GM18858 (cell line): ENCODE results near the gene ROPN1.
"Not testable (repeated sequence)": the region's sequence is repeated elsewhere in the genome, so short reads cannot be mapped to it uniquely, and the experiment has no call there.

Experiments
- ATAC-seq: cut with Tn5 transposase; IDR thresholded peaks from one replicate; pipeline ENCODE4 v1.9.1; 2021; ENCODE audit not compliant: unreplicated experiment

ROPN1 gene

DNA sequence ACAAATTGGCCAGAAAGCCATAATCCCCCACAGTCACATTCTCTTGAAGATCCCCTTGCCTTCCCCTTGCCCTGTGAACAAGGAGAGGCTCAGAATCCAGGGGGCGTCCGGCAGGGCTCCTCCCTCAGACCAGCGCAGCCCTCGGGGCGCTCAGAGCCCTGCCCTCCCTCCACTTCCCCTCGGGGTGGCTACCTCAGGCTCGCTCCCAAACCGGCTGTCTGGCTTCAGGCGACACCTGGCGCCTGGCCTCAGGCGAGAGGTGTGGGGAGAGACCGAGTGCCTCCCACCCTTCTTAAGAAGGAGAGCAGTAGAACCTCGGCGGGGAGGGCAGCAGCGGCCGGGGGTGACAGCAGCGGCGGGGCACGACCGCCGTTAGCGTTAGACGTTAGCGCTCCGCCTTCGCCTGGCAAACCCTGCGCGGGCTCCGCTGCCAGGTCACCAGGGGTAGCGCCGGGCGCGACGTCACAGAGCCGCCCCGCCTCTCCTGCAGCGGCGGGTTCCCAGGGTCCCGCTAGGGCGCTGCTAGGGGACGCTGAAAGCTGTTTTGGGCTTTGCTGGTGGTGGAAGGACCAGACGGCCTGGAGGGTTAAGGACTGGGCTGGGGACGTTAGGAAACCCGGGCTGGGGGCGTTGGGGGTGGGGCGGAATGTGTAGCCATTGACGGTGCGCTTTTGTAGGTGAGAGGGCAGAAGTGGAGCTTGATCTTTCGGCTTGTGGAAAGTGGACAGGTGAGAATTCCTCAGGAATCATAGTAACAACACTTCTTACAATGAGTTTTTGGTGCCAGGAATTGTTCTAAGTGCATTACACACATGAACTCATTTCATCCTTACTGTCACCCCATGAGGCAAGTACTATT is at the start of gene ROPN1:
TSS of gene ROPN1 (minus strand) at position 395 of the 859 bp plus-strand sequence. CDS start 11,643 bp downstream, outside the sequence.
- not testable (repeated sequence) for ATAC-seq

DNA sequence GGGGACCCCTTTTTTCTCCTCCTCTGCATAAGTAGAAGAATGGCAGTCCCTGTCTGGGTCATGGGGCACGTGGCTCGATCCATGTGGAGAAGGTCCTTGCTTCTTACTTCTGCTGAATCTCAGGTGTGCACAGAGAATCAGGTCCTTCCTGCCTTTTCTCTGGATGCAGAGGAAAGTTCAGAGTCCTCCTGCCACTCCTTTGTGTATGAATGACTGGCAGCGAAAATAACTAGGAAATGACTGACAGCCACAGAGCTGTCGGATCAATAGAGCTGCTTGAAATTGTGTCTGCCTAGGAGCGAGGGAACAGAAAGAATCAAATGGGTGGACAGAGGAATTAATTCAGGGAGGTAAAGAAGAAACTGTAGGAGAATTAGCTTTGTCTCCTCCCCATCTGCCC is 49.6 kb upstream of the ROPN1 start:
- ATAC-seq, result no peak

DNA sequence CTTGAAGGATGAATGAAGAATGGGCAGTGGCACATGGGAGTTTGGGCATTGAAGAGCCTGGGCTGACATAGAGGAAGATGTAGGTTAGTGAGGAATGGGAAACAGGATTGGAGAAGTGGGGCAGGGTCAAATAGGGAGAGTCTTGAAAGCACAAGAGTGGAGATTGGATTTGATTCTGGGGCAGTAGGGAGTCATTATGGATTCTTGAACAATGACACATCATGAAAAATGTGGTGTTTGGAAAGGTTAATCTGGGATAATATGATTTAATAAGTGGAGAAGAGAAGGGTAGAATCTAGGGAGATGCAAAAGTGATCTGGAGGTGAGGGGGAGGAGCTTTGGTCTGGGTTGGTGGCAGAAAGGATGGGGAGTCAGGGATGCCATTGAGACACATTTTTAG is 45.4 kb upstream of the ROPN1 start:
- ATAC-seq, result no peak

DNA sequence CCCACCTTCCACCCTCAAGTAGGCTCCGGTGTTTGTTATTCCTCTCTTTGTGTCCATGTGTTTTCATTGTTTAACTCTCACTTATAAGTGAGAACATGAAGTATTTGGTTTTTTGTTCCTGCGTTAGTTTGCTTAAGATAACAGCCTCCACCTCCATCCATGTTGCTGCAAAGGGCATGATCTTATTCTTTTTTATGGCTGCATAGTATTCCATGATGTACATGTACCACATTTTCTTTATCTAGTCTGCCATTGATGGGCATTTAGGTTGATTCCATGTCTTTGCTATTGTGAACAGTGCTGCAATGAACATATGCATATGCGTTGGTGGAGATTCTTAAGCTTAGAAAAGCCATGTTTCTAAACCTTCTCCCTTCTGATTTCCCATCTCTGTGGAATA is 44.3 kb upstream of the ROPN1 start:
- not testable (repeated sequence) for ATAC-seq

DNA sequence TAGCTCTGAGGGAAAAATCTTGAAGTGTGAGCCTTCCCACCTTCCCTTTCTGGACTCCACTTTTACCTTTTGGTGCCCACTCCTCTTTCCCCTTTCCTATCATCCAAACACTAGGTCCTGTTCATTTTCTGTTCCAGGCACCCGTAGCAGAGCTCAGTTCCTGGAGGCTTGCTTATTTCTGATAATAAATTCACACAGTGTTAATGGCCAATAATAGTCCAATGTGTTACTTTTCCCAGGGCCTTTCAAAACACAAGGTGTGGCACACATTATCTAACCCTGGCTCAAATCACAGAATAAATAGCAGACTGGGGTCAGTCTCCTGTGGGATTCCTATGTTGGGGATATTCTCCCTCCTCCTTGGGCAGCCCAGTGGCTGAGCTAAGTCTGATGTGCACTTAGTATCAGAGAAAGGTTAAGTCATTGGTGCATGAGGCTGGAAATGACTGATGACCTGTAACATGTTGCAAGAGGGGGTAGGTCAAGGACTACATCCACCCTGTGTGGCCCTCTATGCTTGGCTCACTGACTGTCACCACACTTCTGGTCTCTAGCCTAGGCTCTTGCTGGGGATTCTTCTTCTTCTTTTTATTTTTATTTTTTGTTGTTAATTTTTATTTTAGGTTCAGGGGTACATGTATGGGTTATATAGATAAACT is 43.7 kb upstream of the ROPN1 start:
- ATAC-seq, result no peak

DNA sequence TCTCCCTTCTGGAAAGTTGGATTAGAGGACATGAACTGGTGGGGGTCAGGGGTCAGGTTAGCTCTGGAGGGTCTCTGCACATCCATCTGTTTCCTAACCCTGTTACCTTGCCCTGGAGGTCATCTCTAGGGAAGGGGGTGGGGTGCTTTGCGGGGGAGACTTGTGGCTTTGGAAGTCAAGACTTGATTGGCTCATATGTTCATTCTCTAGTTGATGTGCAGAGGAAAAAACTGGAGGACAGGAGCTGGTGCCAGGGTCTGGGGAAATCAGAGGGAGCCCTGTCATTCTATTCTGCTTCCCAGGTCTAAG is 42.9 kb upstream of the ROPN1 start:
- ATAC-seq, result no peak

DNA sequence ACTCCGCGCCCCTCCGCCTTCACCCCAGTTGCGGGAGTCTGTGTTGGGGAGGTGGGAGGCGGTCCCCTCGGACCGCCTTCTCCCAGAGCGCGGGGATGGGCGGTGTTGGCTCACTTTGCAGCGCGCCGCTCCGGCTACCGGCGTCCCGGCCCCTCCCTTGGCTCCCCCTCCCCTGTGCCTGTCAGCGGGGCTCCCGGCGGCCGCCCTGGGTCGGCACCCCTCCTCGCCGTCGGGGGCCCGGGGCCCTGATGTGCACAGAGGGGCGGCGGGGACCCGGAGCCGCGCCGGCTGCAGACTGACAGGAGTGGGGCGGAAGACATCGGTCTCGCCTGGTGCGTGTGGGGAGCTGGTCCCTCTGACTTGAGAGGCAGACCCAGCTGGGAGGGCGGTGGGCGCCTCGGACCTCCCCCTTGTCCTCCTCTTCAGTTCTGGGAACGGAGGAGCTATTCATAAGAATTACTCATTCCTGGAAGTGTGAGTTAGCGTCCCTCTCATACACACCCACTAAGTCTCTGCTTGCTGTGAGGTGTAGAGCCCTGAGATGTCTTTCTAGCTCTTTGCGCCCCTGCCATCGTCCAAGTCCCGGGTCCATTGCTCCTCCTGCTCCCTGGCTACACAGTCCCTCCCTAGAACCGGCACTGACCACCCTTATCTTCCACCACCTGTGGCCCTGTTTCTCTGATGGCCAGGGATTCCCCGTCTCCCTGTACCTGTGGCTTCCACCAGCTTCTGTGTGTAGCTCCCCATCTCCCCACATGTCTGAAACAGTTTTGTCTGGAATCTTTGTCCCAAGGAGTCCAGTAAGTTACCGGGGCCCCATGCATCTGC is 42.3 kb upstream of the ROPN1 start:
- ATAC-seq, result no peak

DNA sequence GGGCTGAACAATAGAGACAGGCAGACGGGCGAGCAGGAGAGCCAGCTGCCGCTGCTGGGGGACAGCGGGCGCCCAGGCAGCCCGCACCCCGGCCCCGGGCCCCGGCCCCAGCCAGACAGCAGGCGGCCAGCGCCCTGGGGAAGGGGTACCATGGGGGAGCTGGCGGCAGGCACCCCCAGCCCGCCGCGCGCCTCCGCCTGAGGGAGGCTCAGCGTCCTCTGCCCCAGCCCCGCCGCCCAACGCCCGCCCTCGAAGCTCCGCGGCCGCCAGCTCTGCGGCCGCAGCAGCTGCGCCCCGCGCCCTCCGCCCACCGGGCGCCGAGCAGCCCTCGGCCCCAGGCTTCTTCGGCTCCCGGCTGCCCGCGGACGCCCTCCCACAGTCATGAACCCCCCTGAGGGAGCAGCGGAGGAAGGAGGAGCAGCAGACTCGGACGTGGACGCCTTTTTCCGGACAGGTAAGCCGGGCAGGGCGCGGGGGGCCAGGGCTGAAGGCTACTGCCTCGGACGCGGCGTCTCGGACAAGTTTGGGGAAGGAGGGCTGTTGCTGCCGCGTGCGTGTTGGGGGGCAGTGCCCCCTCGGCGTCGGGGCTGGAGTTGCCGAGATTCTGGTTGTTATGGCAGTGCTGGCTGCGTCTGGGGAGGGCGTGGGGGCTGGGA is 41.6 kb upstream of the ROPN1 start, which contains the start of gene KALRN:
TSS of gene KALRN (plus strand) at position 10 of the 656 bp plus-strand sequence.
- ATAC-seq, result no peak

DNA sequence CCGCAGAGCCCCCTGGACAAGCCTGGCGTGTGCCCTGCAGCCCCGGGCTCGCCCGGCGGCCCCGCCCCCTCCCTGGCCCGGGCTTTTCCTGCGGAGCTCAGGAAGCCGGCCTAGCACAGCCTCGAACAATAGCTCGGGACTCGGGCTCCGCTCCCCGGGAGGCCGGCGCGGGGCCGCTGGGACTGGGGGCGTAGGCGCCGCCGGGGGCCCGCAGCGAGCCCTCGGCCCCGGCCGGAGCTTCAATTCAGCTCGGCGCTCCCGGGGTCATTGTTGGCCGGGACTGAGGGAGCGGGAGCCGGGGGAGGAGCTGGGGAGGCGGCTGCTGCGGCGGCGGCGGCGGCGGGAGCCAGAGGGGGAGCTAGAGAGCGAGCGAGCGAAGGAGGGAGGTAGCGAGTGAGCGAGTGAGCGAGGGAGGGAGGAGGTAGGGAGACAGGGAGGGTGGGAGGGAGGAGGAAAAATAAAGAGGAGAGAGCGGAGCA is 41.0 kb upstream of the ROPN1 start:
- no peak for ATAC-seq

DNA sequence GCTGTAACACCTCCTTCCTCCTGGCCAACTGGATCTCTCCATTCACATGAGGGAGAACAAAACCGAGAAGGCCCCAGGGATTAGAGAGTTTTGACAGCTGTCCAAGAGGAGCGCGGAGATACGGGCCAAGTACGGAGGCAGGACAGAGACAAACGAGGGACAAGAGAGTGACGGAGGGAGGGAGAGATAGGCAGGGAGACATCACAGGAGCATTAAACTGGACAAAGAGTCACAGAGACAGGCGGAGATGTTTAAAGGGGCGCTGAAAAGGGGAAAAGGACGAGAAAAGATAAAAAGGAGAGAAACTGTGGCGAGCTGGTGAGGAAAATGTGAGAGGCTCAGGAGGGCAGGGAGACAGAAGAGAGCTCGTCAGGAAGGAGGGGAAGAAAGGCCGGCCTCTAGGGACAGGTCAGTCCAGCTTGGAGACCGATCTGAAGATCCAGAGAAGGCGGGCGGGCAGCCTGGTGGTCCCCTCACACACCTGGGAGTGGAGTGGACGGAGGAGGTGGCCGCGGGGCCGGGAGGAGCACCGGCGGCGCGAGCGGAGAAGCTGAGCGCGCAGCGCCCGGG is 40.5 kb upstream of the ROPN1 start:
- ATAC-seq, result no peak

DNA sequence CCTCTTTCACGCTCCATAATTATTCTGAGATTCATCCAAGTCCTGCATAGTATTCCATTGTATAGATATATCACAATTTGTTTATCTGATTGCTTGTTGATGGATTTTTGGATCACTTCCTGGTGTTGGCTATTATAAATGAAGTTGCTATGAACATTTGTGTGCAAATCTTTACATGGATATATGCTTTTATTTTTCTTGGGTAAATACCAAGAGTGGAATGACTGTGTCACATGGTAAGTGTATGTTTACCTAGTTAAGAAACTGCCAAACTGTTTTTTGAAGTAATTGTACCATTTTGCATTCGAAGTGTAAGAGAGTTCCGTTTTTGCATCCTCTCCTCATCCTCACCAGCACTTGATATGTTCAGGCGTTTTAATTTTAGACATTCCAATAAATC is 34.6 kb upstream of the ROPN1 start:
- no peak for ATAC-seq

DNA sequence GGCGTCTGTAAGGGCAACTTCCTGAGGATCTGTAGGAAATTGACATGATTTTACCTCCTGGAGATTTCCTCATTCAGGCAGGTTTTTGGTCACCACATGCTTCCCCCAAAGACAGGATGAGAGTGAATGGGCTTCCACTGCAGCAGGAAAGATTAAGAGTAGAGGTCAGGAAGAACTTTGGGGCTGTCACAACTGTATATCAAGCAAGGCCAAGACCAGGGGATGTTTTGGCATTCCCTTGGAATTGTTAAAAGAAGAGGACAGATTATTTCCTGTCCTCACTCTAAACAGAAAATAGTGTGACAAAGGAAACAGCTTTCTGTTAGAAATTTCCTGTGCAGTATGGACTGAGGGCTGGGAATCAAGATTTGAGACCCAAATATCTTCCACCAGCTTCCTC is 31.6 kb upstream of the ROPN1 start:
- not testable (repeated sequence) for ATAC-seq

DNA sequence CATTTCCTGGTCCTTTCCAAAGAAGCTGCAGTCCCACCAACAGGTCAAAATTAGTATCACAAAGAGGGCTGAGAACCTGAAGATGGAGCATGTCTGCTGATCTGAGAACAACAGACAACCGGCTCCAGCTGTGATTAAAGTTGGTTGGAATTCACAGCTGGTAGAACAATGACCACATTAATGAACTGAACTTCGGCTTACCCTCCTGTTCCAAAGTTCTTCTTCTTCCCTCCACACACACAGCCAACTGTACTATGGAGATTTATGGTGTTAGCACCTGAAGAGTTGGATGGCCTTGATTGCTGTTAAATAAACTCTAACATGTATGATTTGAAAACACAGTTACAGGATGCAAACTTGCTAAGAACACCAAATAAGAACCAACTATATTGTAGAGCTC is 27.4 kb upstream of the ROPN1 start:
- no peak for ATAC-seq

DNA sequence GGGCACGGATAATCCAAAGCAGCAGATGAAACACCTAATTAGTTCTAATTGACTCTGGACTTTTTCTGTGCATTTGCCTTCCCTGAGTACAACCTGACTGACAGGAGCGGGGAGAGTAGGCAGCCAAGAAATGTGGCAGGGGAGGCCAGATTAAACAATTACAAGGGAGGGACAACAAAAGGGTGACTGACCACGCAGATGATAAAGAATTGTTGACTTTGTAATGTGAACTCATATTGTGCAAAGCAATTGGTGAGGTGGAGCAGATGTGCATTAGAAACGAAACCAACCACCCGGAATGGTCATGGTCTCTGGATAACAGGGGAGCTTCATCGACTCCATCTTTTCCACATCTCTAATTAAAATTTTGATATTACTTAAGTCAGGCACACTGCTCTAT is 25.6 kb upstream of the ROPN1 start:
- not testable (repeated sequence) for ATAC-seq

DNA sequence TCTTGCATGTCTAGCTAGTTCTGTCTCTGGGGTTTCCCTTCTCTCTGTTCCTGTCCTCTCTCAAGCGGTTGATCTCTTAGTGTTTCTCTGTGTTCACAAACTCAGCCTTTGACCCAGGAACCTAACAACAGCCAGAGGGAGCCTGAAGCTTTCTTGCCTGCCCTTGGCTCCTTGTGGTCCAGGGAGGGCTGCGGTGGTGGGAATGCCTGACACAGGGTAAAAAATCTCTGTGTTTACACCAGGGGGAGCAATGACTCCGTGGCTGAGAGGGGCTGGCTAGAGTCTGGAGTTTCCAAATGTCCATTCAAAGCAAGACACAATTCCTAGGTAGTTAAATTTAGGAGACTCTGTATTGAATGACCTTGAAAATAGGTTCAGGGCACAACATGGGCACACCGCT is 24.6 kb upstream of the ROPN1 start:
- ATAC-seq, result not testable (repeated sequence)

DNA sequence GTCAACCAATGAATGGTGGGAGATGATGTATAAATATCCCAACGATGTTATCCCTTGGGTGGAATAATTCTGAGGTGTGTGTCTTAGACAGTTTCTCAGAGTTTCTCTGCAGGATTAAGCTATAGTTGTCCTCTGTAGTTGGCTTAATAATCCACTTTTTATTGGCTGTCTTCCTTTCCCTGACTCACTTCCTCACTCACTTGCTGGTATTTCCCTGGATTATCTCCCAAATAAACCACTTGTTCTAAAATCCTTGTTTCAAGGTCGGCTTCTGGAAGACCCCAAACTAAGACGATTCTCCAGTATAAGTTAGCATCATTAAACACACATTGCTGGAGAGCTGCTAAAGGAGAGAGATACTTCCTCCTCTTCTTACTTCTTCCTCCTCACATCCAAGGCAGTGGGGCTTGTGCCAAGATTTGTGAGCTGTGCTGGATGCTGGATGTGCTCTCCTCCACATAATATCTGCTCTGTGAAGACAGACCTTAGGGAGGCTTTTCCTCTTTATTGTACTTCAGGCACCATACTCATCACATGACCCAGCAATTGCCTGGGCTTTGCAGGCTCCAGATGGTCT is 22.5 kb upstream of the ROPN1 start:
- no peak for ATAC-seq

DNA sequence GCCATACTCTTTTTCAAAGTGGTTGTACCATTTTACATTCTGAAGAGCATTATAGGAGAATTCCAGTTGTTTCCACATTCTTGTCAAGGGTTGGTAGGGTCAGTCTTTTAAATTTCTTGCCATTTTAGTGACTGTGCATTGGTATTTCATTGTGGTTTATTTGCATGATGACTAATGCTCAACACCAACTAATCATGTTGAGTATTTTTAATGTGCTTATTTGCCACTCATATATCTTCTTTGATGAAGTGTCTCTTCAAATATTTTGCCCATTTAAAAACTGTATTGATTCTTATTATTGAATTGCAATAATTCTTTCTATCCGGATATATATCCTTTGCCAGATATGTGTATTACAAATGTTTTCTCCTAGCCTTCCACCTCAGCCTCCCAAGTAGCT is 16.4 kb upstream of the ROPN1 start:
- ATAC-seq, result not testable (repeated sequence)

DNA sequence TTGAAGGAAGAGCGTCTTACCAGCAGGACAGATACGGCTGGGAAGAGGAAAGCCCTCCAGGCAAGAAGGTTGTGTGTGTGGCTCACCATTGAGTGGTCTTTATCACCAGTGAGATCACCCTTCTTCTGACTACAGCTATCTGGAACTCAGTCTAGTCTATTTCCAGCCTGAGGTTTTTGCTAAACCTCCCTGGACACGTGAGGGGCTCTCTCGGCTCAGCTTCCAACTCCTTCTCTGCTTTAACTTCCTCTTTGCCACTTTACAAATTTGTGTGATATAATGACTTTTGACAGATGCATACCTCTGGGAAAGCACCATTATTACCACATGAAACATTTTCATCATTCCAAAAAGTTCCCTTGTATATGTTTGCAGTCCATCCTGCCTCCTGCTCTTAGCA is 15.3 kb upstream of the ROPN1 start:
- ATAC-seq, result no peak

DNA sequence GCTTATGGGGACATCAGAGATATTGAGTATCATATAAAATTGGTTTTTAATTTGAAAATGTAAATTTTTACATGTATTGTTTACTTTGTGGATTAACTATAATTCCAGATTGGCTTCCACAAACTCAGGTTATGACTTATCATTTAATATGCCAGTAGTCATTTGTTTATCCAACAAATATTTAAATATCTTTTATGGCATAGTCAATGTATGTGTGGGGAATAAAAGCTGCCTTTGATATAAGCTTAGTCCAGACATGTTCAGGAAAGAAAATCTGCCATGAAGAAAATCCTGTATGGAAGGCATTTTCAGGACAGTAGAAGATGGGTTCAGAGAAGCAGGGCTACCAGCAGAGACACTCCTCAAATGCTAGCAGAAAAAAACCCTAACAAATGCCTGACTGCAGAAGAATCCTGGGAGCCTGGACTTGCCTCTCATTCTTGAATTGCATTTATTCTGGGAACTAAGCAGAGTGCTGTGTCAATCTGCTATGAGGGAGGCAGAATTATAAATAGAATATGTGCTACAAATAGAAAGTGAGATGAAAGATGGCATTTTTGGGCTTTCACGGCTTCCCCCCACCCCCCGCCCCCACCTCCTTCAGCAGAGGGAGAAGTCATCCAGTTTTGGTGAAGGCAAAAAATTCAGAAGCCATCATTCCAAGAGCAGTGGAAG is 10.6 kb upstream of the ROPN1 start:
- ATAC-seq, result not testable (repeated sequence)

DNA sequence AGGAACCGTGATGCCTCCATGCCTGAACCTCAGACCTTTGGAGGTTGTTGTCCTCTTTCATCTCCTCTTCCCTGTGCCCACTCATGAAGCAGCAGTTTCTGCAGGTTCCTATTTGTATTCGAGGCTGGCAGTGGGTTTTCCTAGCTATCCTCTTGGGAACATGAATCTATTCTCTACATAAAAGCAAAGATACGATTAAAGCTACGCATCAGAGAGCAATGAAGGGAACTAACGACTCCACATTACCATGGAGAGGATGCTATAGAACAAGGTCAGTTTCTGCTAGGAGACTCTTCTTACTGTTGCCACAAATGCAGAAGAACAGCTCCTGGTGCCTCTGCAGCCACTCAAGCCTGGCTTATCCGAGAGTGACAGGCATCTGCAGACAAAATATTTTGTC is 9.4 kb upstream of the ROPN1 start:
- not testable (repeated sequence) for ATAC-seq
